ENCODE measurements around the gene GJC1.

Gene GJC1

GRCh38 chr17:44780161-44780560, 49.9 kb downstream of the GJC1 start:
- no peaks in the 10 kb centered on the region for H3K27me3 ChIP-seq (ENCODE audit: insufficient read depth, low read depth, severe bottlenecking)
- no peak for TF ChIP-seq CTCF (IDR thresholded peaks at IDR 0.05; ENCODE audit: low read depth, low read length)

GRCh38 chr17:44779211-44780025, 50.7 kb downstream of the GJC1 start:
- Histone ChIP-seq H3K9me3 (ENCODE audit: severe bottlenecking) (no peaks in the 10 kb centered on the region), H3K27ac (peak overlapping the region; percentile 77), H3K36me3 (peaks cover 13% of the 10 kb centered on the region), H3K27me3 (ENCODE audit: insufficient read depth, low read depth, severe bottlenecking) (no peaks in the 10 kb centered on the region), H3K4me3 (ENCODE audit: low read depth, low read length) (peak overlapping the region; percentile 37)
- DNase-seq, result peak; percentile 94
- TF ChIP-seq CTCF (IDR thresholded peaks at IDR 0.05; ENCODE audit: low read depth, low read length), result peak; percentile 92

More at GRCh38 chr17:44780161-44780560, 49.9 kb downstream of the GJC1 start:
- DNase-seq, result no peak
- no peaks in the 10 kb centered on the region for H3K9me3 ChIP-seq (ENCODE audit: severe bottlenecking)
- peaks cover 12% of the 10 kb centered on the region for H3K36me3 ChIP-seq
- H3K27ac ChIP-seq, result no peak overlapping the region; the same call in 1 of the 2 replicates
- H3K4me3 ChIP-seq (ENCODE audit: low read depth, low read length), result no peak overlapping the region

- Histone ChIP-seq H3K27ac (peak overlapping the region; percentile 77), H3K27me3 (ENCODE audit: insufficient read depth, low read depth, severe bottlenecking) (no peaks in the 10 kb centered on the region), H3K9me3 (ENCODE audit: severe bottlenecking) (no peaks in the 10 kb centered on the region), H3K36me3 (peaks cover 18% of the 10 kb centered on the region), H3K4me3 (ENCODE audit: low read depth, low read length) (peak overlapping the region; percentile 37)
- no peak for TF ChIP-seq CTCF (IDR thresholded peaks at IDR 0.05; ENCODE audit: low read depth, low read length)
- no peak for DNase-seq
These were observed 51.4 kb downstream of the GJC1 start for GRCh38 chr17:44778656-44779210.

- no peak for TF ChIP-seq CTCF (IDR thresholded peaks at IDR 0.05; ENCODE audit: low read depth, low read length)
- peaks cover 24% of the 10 kb centered on the region for H3K36me3 ChIP-seq
- no peaks in the 10 kb centered on the region for H3K9me3 ChIP-seq (ENCODE audit: severe bottlenecking)
- no peak for DNase-seq
- no peak overlapping the region for H3K27ac ChIP-seq
- H3K4me3 ChIP-seq (ENCODE audit: low read depth, low read length), result no peak overlapping the region
- H3K27me3 ChIP-seq (ENCODE audit: insufficient read depth, low read depth, severe bottlenecking), result no peaks in the 10 kb centered on the region
These were observed 52.4 kb downstream of the GJC1 start for GRCh38 chr17:44777394-44778348.

GRCh38 chr17:44776628-44777393, 53.3 kb downstream of the GJC1 start:
- TF ChIP-seq CTCF (IDR thresholded peaks at IDR 0.05; ENCODE audit: low read depth, low read length), result no peak
- Histone ChIP-seq H3K27ac (no peak overlapping the region), H3K27me3 (ENCODE audit: insufficient read depth, low read depth, severe bottlenecking) (no peaks in the 10 kb centered on the region), H3K9me3 (ENCODE audit: severe bottlenecking) (no peaks in the 10 kb centered on the region), H3K4me3 (ENCODE audit: low read depth, low read length) (no peak overlapping the region), H3K36me3 (peaks cover 24% of the 10 kb centered on the region)
- DNase-seq, result no peak
